ENCODE data around the gene PRPF31.
"Not testable (repeated sequence)": the region's sequence is repeated elsewhere in the genome, so short reads cannot be mapped to it uniquely, and the experiment has no call there.

Gene PRPF31

DNA sequence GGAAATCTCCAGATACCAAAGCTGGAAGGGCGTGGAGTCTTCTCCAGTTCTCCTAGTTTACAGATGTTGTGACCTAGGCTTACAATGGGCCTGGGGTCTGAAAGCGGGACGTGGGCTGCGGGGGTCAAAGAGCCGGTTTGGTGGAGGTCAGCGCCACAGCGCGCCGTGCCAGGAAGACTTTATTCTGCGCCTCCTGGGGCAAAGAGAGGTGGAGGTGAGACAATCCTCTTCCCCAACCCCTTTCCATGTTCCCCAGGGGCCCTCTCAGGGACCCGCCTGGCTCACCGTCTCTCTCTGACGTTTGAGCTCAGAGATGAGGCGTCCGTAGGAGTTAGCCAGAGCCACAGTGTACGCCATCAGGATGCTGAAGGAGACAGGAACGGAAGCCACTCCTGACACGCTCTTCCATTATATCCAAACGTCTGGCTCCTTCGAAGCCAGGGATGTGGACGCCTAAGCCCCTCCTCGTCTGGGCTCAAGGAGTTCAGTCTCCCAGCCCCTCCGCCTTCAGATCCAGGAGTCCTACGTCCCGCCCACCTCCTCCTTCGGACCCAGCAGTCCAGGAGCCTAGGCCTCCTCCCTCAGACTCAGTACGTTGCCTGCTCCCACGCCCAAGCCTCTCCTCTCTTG is 44.7 kb downstream of the PRPF31 start:
- FAIRE-seq (no peak), DNase-seq (ENCODE audit: insufficient read length, low spot score) (no peak)

DNA sequence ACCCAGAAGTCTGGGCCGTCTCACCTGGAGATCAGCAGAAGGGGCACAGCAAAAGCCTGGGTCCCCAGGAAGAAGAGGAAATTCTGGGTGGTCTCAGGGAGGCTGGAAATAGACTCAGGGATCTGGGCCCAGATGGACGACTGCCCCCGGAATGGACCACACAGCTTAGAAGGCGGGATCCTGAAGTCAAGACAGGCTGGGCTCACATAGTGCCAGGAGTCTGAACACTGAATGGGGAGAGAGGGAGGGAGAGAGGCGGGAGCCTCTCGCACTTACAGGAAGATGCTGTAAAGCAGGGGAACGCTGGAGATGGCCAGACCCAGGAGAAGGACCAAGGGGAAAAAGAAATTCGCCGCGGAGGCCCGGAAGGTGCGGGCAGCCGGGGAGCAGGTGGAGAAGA is 45.3 kb downstream of the PRPF31 start:
- no peak for DNase-seq (ENCODE audit: insufficient read length, low spot score)
- no peak for FAIRE-seq

DNA sequence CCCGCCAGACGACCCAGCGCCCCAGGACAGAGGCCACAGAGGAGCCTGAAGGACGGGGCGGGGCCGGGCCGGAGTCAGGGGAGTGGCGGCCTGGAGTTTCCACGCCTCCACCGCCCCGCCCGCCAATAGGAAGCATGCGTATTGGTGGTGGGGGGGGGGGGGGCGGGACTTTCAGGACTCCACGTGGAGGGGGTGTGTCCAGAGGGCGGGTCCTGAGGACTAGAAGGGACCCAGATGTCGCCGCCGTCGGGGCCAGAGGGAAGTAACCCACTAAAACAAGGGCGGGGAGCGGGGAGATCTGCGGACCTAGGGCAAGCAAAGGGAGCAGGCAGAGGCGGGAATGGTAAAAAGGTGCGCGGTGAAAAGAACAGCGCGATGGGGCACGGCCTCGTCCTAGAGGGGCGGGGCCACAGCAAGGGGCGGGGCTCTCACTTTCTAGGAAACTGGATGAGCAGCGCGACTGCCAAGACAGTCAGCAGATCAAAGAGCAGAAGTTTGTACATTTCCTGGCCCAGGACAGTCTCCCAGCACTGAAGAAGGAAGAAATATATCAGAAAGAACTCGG is 46.8 kb downstream of the PRPF31 start:
- DNase-seq (ENCODE audit: insufficient read length, low spot score), result no peak
- FAIRE-seq, result no peak

DNA sequence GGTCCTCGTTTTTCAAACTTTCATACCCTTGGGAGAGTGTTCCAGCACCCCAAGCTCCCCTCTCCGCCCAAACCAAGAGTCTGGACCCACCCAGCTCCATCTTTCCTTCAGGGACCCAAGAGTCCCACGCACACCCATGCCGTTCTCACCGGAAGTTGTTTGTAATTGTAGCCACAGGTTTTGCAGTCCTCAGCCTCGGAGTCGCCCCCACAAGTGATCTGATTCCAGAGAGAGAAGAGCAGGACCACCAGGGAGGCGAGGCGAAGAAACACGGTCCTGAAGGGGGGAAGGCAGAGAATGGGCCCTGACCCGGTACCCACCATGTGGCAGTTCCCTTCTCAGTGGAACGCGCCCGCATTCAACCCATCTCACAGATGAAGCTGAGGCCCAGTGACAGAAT is 47.3 kb downstream of the PRPF31 start:
- no peak for FAIRE-seq
- DNase-seq (ENCODE audit: insufficient read length, low spot score), result no peak

DNA sequence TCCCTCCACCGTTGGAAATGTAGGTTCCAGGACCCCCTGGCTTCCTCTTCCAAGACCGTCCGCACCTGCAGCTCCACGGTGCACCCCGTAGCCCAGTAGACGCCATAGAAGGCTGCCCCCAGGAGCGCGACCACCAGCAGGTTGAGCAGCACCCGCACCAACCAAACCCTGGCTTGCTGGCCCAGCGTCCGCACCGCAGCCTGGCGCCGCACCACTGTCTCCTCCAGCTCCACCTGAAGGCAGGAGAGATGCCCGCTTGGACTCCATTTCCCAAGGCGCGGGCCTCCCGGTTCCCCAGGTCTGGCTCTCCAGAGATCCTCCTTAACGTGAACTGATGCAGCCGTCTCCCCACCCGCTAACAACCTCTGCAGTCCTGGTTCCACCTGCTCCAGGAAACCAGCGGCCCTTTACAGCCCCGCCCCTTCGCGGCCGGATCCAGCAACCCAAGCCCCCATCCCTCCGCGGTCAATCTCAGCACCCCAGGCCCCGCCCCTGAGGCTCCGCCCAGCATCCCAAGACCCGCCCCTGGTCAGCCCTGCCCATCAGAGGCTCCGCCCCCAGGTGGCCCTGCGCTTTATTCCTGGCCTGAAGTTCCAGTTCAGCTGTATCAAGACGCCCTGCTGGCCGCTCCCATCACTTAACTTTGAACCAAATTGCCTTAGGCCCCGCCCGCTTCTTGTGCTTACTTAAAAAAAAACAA is 49.0 kb downstream of the PRPF31 start:
- DNase-seq (ENCODE audit: insufficient read length, low spot score), result no peak
- no peak for FAIRE-seq

DNA sequence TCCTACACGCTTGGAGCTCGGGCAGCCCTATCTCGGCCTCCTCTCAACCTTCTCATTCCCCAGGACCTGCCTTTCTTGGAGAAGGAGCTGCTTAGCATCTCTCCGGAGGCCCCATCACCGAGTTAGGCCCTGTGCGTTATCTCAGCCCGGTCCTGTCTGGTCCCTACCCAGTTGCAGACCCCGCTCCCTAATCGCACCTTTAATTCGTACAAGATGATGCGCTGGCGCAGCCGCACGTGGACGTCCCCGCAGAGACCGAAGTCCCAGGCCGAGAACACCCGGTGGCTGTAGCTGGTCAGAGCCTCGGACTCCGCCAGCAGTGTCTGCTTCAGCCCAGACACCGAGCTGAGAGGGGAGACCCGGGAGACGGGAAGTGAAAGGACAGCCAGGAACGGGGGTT is 49.7 kb downstream of the PRPF31 start:
- DNase-seq (ENCODE audit: insufficient read length, low spot score) (no peak), FAIRE-seq (peak; percentile 36)

DNA sequence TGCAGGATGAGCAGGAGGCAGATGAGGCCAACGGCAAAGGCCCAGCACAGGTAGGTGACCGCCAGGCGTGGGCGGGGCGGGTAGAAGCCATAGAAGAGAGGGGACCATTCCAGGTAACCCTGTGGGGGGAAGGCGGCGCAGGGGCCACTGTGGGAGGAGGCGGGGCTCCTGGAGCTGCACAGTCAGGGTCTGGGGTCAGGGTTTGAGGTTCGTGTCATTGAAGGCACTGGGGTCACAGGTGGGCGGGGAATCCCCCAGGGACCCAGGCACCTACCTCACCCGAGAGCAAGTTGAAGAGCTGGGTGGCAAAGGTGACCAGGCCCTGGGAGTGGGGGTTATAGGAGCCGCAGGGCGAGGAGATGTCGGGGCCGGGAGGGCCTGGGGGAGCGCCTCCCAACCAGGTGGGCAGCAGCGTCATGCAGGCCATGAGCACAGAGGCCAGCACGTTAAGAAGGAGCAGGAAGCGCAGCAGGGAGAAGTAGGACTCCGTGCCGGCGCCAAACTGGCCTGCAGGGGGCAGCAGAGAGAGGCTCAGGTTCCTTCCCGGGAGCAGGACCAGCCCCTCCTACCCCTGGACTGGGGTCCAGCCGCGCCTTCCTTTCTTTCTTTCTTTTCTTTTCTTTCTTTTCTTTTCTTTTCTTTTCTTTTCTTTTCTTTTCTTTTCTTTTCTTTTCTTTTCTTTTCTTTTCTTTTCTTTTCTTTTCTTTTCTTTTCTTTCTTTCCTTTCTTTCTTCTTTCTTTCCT is 52.8 kb downstream of the PRPF31 start:
- DNase-seq (ENCODE audit: insufficient read length, low spot score) (peak; percentile 91), FAIRE-seq (peak; percentile 9)

GRCh38 chr19:54169149-54169740 is 53.7 kb downstream of the PRPF31 start:
- FAIRE-seq, result no peak

DNA sequence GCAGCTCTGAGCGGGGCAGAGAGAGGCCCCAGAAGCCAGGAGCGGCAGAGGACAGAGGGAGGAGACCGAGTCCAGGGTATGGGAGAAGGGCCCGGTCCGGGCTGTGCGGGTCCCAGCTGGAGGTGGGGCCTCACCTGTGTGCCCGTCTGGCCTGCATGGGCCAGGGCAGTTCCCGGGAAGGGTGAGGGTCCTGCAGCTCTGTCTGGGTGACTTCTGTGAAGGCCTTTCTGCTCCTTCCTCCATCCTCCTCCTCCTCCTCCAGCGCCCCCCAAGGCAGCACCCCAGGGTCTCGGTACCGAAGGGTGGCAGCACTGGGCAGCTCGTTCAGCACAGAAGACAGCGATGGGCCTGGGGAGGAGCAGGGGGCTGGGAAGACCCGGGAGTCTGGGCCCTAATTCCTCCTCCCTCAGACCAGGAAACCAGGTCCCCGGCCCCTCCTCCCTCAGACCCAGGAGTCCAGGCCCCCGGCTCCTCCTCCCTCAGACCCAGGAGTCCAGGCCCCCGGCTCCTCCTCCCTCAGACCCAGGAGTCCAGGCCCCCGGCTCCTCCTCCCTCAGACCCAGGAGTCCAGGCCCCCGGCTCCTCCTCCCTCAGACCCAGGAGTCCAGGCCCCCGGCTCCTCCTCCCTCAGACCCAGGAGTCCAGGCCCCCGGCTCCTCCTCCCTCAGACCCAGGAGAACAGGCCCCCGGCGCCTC is 56.3 kb downstream of the PRPF31 start:
- FAIRE-seq; DNase-seq (ENCODE audit: insufficient read length, low spot score): not testable (repeated sequence)

More at GRCh38 chr19:54169149-54169740, 53.7 kb downstream of the PRPF31 start:
- no peak for DNase-seq (ENCODE audit: insufficient read length, low spot score)

GRCh38 chr19:54172471-54173358 is 57.2 kb downstream of the PRPF31 start, which contains the start of gene TMC4:
Gene TMC4, minus strand, starts transcription at chr19:54173160. Its CDS starts 43 bp downstream, at chr19:54173117.
- DNase-seq (ENCODE audit: insufficient read length, low spot score) (no peak), FAIRE-seq (no peak)

DNA sequence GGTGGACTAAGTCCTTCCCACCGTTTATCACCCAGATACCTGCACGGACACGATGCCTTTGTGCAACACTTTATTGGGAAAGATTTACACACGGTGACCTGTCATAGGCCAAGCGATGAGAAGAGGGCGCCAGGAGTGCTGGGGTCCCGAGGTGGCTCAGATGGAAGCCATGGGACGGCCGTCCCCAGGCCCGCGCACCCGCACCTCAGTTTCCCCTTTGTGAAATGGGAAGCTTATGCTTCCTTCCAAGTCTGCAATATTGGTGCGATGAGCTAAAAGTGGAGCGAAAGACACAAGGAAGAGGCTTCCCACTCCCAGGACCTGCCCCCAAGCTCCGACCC is 57.8 kb downstream of the PRPF31 start:
- FAIRE-seq, result no peak
- no peak for DNase-seq (ENCODE audit: insufficient read length, low spot score)

- DNase-seq (ENCODE audit: insufficient read length, low spot score) (no peak), FAIRE-seq (no peak)
Observed at GRCh38 chr19:54173951-54174834, 58.6 kb downstream of the PRPF31 start.

DNA sequence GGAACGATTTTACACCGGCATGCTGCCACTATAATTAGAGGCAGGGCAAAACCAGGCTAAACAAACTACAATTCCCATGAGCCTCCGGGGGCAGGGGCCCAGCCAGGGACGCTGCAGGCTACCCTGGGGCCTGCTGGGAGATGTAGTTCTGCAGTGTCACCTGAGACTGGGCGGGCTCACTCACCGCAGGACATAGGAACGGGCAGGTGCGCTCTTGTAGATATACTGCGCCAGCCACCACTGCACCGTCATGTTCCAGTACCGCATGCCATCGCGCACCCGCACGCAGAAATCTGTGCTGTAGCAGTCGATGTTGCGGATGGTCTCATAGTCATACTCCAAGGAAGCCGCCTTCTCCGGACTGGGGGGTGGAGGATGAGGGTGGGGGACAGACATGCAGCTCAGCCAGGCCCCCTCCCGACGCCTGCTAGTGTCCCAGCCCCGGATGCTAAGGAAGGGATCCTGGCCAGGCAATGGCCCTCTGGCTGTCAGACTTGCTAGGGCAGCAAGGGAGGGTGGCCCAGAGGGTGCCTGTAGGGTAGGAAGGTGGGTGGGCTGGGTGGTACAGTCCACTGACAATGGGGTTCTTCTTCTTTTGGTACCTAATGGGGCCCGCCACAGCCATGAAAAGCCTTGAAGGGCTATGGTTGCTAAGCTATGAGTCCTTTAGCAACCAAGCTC is 63.2 kb downstream of the PRPF31 start:
- DNase-seq (ENCODE audit: insufficient read length, low spot score) (no peak), FAIRE-seq (no peak)

- DNase-seq (ENCODE audit: insufficient read length, low spot score) (no peak), FAIRE-seq (no peak)
Observed at GRCh38 chr19:54179262-54179852, 63.8 kb downstream of the PRPF31 start.

GRCh38 chr19:54179921-54180461 is 64.4 kb downstream of the PRPF31 start:
- no peak for DNase-seq (ENCODE audit: insufficient read length, low spot score)
- peak; percentile 20 for FAIRE-seq

- no peak for DNase-seq (ENCODE audit: insufficient read length, low spot score)
- FAIRE-seq, result no peak
Observed at GRCh38 chr19:54180691-54181091, 65.1 kb downstream of the PRPF31 start.
